BLaER1 (cell line): ENCODE data around the gene R3HCC1L.
A peak's percentile ranks its signal among the peaks of the same experiment; 100 is the strongest.
"Not testable (repeated sequence)": the region's sequence is repeated elsewhere in the genome, so short reads cannot be mapped to it uniquely, and the experiment has no call there.

Experiments
- H3K27ac ChIP-seq: shearing (Covaris generic); formaldehyde crosslinking; 2 replicates; pipeline ENCODE4 v1.8.1; 2022
- H3K27me3 ChIP-seq: shearing (Covaris generic); formaldehyde crosslinking; 2 replicates; pipeline ENCODE4 v1.8.1; 2022
- H3K36me3 ChIP-seq: shearing (Covaris generic); formaldehyde crosslinking; 2 replicates; pipeline ENCODE4 v1.8.1; 2022
- H3K4me1 ChIP-seq: shearing (Covaris generic); formaldehyde crosslinking; 2 replicates; pipeline ENCODE4 v1.8.1; 2022
- H3K4me2 ChIP-seq: shearing (Covaris generic); formaldehyde crosslinking; 2 replicates; pipeline ENCODE4 v1.8.1; 2022
- H3K4me3 ChIP-seq: shearing (Covaris generic); formaldehyde crosslinking; 2 replicates; pipeline ENCODE4 v1.8.1; 2022
- H3K9ac ChIP-seq: shearing (Covaris generic); formaldehyde crosslinking; 2 replicates; pipeline ENCODE4 v1.8.1; 2022
- H3K9me3 ChIP-seq: shearing (Covaris generic); formaldehyde crosslinking; 2 replicates; pipeline ENCODE4 v1.8.1; 2022
- H4K20me1 ChIP-seq: shearing (Covaris generic); formaldehyde crosslinking; 2 replicates; pipeline ENCODE4 v1.8.1; 2022
- Cebpa-rat ChIP-seq: shearing (Covaris generic); IDR thresholded peaks from 2 replicates; pipeline ENCODE4 v1.8.1; 2022

The R3HCC1L gene

GRCh38 chr10:98149858-98150257, 15.4 kb downstream of the R3HCC1L start:
- H3K27ac ChIP-seq: no peak overlapping the region
- H3K4me3 ChIP-seq: no peak overlapping the region
- no peak for TF ChIP-seq Cebpa-rat
- H3K9me3 ChIP-seq: peaks cover 79% of the 10 kb centered on the region
- no peak overlapping the region for H3K4me2 ChIP-seq
- no peaks in the 10 kb centered on the region for H3K27me3 ChIP-seq
- H3K36me3 ChIP-seq: peaks cover 62% of the 10 kb centered on the region
- no peaks in the 10 kb centered on the region for H3K4me1 ChIP-seq
- no peaks in the 10 kb centered on the region for H4K20me1 ChIP-seq
- no peak overlapping the region for H3K9ac ChIP-seq

DNA sequence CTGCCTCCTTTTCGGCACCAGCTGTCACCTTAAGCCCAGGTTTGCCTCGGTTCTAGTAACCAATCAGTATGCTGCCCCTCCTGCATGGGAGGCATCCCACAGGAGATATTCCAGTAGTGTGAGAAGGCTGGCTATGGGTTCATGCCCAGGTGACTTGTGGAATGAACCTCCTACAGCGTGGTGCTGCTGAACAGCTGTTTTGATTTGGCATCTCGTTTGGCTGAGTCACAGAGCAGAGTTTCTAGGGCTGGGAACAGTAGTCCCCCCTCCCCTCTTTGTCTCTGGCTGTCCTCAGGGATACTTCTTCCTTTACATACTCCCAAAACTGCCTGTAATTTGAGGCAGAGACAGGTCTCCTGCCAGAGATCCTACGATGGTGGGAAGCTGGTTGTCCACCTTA, 16.1 kb downstream of the R3HCC1L start:
- no peak for TF ChIP-seq Cebpa-rat
- H3K4me2 ChIP-seq: no peak overlapping the region
- H4K20me1 ChIP-seq: no peaks in the 10 kb centered on the region
- H3K27me3 ChIP-seq: no peaks in the 10 kb centered on the region
- no peaks in the 10 kb centered on the region for H3K4me1 ChIP-seq
- peak overlapping the region; percentile 17; the same call in 1 of the 2 replicates for H3K4me3 ChIP-seq
- no peak overlapping the region for H3K9ac ChIP-seq
- peaks cover 59% of the 10 kb centered on the region for H3K36me3 ChIP-seq
- peaks cover 74% of the 10 kb centered on the region for H3K9me3 ChIP-seq
- no peak overlapping the region for H3K27ac ChIP-seq

DNA sequence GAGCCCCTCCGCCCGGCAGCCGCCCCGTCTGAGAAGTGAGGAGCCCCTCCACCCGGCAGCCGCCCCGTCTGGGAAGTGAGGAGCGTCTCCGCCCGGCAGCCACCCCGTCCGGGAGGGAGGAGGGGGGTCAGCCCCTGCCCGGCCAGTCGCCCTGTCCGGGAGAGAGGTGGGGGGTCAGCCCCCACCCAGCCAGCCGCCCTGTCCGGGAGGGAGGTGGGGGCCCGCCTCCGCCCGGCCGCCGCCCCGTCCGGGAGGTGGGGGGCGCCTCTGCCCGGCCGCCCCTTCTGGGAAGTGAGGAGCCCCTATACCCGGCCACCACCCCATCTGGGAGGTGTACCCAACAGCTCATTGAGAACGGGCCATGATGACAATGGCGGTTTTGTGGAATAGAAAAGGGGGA, 18.3 kb downstream of the R3HCC1L start:
- H3K4me3 ChIP-seq, H3K27me3 ChIP-seq, H4K20me1 ChIP-seq: not testable (repeated sequence)

DNA sequence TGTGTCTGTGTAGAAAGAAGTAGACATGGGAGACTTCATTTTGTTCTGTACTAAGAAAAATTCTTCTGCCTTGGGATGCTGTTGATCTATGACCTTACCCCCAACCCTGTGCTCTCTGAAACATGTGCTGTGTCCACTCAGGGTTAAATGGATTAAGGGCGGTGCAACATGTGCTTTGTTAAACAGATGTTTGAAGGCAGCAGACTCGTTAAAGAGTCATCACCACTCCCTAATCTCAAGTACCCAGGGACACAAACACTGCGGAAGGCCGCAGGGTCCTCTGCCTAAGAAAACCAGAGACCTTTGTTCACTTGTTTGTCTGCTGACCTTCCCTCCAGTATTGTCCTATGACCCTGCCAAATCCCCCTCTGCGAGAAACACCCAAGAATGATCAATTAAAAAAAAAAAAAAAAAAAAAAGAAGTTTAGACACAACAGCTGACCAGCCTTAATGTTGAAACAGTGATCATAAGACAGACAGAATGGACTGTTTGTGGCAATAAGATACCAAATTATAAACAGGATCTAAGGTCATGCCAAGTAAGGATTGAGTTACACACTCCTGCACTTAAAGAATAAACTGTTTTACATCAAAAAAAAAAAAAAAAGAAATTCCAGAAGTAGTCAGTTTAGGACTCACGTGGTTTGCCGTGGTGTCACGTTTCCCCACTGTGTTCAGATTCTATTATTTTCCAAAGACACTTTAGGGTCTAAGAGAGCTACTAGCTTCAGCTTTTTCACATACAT, 18.9 kb downstream of the R3HCC1L start:
- Histone ChIP-seq H3K36me3 (peaks cover 67% of the 10 kb centered on the region), H3K9me3 (peaks cover 46% of the 10 kb centered on the region), H3K4me1 (peaks cover 11% of the 10 kb centered on the region)
- not testable (repeated sequence) for H3K4me3 ChIP-seq, H3K9ac ChIP-seq, H3K27ac ChIP-seq, H4K20me1 ChIP-seq, H3K4me2 ChIP-seq, H3K27me3 ChIP-seq

More for the DNA sequence above, 18.3 kb downstream of the R3HCC1L start:
- peaks cover 52% of the 10 kb centered on the region for H3K9me3 ChIP-seq
- not testable (repeated sequence) for H3K4me1 ChIP-seq, H3K27ac ChIP-seq, H3K9ac ChIP-seq, H3K4me2 ChIP-seq
- peaks cover 65% of the 10 kb centered on the region for H3K36me3 ChIP-seq

DNA sequence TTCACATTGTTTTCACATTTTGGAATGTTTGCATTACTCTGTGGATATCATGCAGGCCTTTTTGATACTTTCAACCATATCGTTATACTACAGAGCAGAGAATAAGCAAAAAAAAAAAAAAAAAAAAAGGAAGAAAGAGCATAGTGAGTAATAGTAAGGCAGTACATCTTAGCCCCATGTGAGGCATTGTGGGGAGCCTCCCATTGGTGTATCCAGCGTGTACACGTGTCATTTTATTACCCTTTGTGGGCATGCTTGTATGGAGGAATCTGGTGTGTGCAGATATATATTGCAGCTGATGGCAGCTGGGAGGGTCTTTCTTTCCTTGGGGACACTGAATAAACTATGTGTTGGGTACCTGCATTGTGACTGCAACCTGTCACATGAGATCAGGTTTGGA, 19.6 kb downstream of the R3HCC1L start:
- no peak overlapping the region for H3K4me2 ChIP-seq
- H3K27me3 ChIP-seq: no peaks in the 10 kb centered on the region
- no peaks in the 10 kb centered on the region for H4K20me1 ChIP-seq
- no peak for TF ChIP-seq Cebpa-rat
- H3K27ac ChIP-seq: no peak overlapping the region
- H3K9ac ChIP-seq: no peak overlapping the region
- H3K9me3 ChIP-seq: peaks cover 39% of the 10 kb centered on the region
- peaks cover 72% of the 10 kb centered on the region for H3K36me3 ChIP-seq
- H3K4me3 ChIP-seq: no peak overlapping the region
- peaks cover 17% of the 10 kb centered on the region for H3K4me1 ChIP-seq

DNA sequence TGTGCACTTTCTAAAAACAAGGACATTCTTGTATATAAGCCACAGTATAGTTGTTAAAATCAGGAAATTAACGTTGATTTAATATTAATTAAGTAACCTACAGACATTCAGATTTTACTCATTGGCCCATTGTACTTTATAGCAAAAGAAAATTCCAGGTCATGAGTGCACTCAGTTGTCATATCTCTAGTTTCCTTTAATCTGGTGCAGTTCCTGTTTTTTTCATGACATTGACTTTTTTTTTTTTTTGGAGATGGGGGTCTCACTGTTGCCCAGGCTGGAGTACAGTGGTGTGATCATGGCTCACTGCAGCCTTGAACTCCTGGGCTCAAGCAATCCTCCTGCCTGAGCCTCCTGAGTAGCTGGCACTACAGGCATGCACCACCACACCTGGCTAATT, 24.1 kb downstream of the R3HCC1L start:
- Histone ChIP-seq H3K27ac (no peak overlapping the region), H3K9me3 (peaks cover 2% of the 10 kb centered on the region; the same call in 1 of the 2 replicates), H3K36me3 (peaks cover 46% of the 10 kb centered on the region), H3K4me3 (no peak overlapping the region), H3K4me1 (peaks cover 39% of the 10 kb centered on the region), H3K27me3 (no peaks in the 10 kb centered on the region), H4K20me1 (no peaks in the 10 kb centered on the region), H3K4me2 (no peak overlapping the region), H3K9ac (no peak overlapping the region)
- no peak for TF ChIP-seq Cebpa-rat

GRCh38 chr10:98163941-98164340, 29.5 kb downstream of the R3HCC1L start:
- Histone ChIP-seq H3K4me2 (peak overlapping the region; percentile 72), H3K4me1 (peaks cover 73% of the 10 kb centered on the region), H3K4me3 (no peak overlapping the region), H4K20me1 (no peaks in the 10 kb centered on the region), H3K36me3 (peaks cover 39% of the 10 kb centered on the region), H3K27me3 (no peaks in the 10 kb centered on the region), H3K9me3 (peaks cover 2% of the 10 kb centered on the region; the same call in 1 of the 2 replicates), H3K9ac (no peak overlapping the region), H3K27ac (peak overlapping the region; percentile 89)
- no peak for TF ChIP-seq Cebpa-rat

DNA sequence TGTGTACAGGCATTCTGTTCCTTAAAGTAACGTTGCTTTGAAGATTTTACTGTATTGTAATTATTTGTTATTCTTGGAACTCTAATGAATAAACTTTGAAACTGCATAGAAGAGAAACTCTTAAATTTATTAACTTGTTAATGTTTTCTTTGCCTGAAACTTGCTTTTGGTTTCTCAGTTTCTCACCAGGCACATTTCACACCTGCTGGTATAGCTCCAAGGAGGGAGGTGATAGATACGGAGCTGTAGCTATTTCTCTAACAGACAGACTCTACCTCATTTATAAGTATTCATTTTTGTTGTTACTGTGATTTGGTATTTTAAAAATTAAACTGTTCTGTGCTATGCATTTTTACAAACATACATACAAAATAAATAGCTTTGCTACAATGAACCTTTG, 32.7 kb downstream of the R3HCC1L start:
- H3K4me1 ChIP-seq: peaks cover 96% of the 10 kb centered on the region
- peak overlapping the region; percentile 43 for H3K4me3 ChIP-seq
- H3K36me3 ChIP-seq: peaks cover 44% of the 10 kb centered on the region
- no peaks in the 10 kb centered on the region for H3K9me3 ChIP-seq
- H3K4me2 ChIP-seq: peak overlapping the region; percentile 72
- no peaks in the 10 kb centered on the region for H4K20me1 ChIP-seq
- H3K27me3 ChIP-seq: no peaks in the 10 kb centered on the region
- H3K9ac ChIP-seq: peak overlapping the region; percentile 60
- H3K27ac ChIP-seq: peak overlapping the region; percentile 89
- TF ChIP-seq Cebpa-rat: no peak

- no peaks in the 10 kb centered on the region for H4K20me1 ChIP-seq
- H3K4me3 ChIP-seq: peak overlapping the region; percentile 43; the same call in 1 of the 2 replicates
- TF ChIP-seq Cebpa-rat: no peak
- no peaks in the 10 kb centered on the region; the same call in 1 of the 2 replicates for H3K9me3 ChIP-seq
- H3K4me2 ChIP-seq: peak overlapping the region; percentile 72
- H3K27me3 ChIP-seq: no peaks in the 10 kb centered on the region
- H3K36me3 ChIP-seq: peaks cover 44% of the 10 kb centered on the region
- H3K27ac ChIP-seq: peak overlapping the region; percentile 89
- peaks cover 96% of the 10 kb centered on the region for H3K4me1 ChIP-seq
- peak overlapping the region; percentile 60 for H3K9ac ChIP-seq
Observed at GRCh38 chr10:98168147-98168546, 33.7 kb downstream of the R3HCC1L start.

DNA sequence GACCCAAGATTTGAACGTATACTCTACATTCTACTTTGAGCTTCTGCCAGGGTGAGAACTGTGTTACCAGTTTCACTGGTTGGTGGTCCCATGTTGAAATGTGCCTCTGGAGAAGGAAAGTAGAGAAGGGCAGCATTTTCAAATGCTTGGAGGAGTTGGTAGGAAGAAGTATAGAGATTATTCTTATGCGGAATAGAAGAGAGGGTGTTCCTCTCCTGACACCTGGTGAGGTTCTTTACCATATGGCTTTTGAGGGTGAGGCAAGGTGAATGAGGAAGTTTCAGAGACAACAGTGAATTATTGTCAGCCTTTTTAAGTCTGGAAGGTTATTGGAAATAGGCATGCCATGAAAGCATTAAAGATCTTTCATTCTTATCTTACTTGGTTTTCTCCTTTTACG, 34.3 kb downstream of the R3HCC1L start:
- peak overlapping the region; percentile 72 for H3K4me2 ChIP-seq
- H3K9me3 ChIP-seq: no peaks in the 10 kb centered on the region; the same call in 1 of the 2 replicates
- H3K27me3 ChIP-seq: no peaks in the 10 kb centered on the region
- peak overlapping the region; percentile 89 for H3K27ac ChIP-seq
- no peak for TF ChIP-seq Cebpa-rat
- H3K36me3 ChIP-seq: peaks cover 49% of the 10 kb centered on the region
- H3K9ac ChIP-seq: peak overlapping the region; percentile 60; the same call in 1 of the 2 replicates
- no peaks in the 10 kb centered on the region for H4K20me1 ChIP-seq
- H3K4me1 ChIP-seq: peaks cover 96% of the 10 kb centered on the region
- peak overlapping the region; percentile 43; the same call in 1 of the 2 replicates for H3K4me3 ChIP-seq
